ENCODE results near the gene GATA3. TPM values are rescaled to one million over a fixed set of nuclear protein-coding genes. Genes with fewer than 3 reads are reported as not detected.

The GATA3 gene
- total RNA-seq, 1 donor from 2014 or later, result 1.5 TPM

GRCh38 chr10:8064436-8064835 is 9.9 kb downstream of the GATA3 start:
- no peak for DNase-seq (ENCODE audit: low spot score)

GRCh38 chr10:8065651-8066050 is 11.2 kb downstream of the GATA3 start:
- no peak for DNase-seq (ENCODE audit: low spot score)

- no peak for DNase-seq (ENCODE audit: low spot score)
These were observed 11.6 kb downstream of the GATA3 start for GRCh38 chr10:8066124-8066523.

GRCh38 chr10:8066797-8067196 is 12.3 kb downstream of the GATA3 start:
- DNase-seq (ENCODE audit: low spot score), result no peak

- DNase-seq (ENCODE audit: low spot score), result no peak
These were observed 14.6 kb downstream of the GATA3 start for GRCh38 chr10:8069108-8069507.

GRCh38 chr10:8069627-8070026 is 15.1 kb downstream of the GATA3 start:
- DNase-seq (ENCODE audit: low spot score), result no peak

GRCh38 chr10:8070440-8070839 is 16.0 kb downstream of the GATA3 start:
- no peak for DNase-seq (ENCODE audit: low spot score)

- DNase-seq (ENCODE audit: low spot score), result no peak
These were observed 16.5 kb downstream of the GATA3 start for GRCh38 chr10:8071006-8071405.

- no peak for DNase-seq (ENCODE audit: low spot score)
These were observed 17.2 kb downstream of the GATA3 start for GRCh38 chr10:8071666-8072065.

GRCh38 chr10:8072211-8072610 is 17.7 kb downstream of the GATA3 start:
- no peak for DNase-seq (ENCODE audit: low spot score)

- DNase-seq (ENCODE audit: low spot score), result no peak
These were observed 19.4 kb downstream of the GATA3 start for GRCh38 chr10:8073691-8074416.

- DNase-seq (ENCODE audit: low spot score), result no peak
These were observed 20.4 kb downstream of the GATA3 start for GRCh38 chr10:8074881-8075280.

- DNase-seq (ENCODE audit: low spot score), result no peak
These were observed 21.1 kb downstream of the GATA3 start for GRCh38 chr10:8075282-8076260.

- no peak for DNase-seq (ENCODE audit: low spot score)
These were observed 22.4 kb downstream of the GATA3 start for GRCh38 chr10:8076933-8077332.

GRCh38 chr10:8078027-8078426 is 23.5 kb downstream of the GATA3 start:
- DNase-seq (ENCODE audit: low spot score), result no peak

GRCh38 chr10:8079126-8079525 is 24.6 kb downstream of the GATA3 start:
- DNase-seq (ENCODE audit: low spot score), result no peak

- DNase-seq (ENCODE audit: low spot score), result no peak
These were observed 30.3 kb downstream of the GATA3 start for GRCh38 chr10:8084799-8085198.

- DNase-seq (ENCODE audit: low spot score), result no peak
These were observed 30.8 kb downstream of the GATA3 start for GRCh38 chr10:8085251-8085650.

- DNase-seq (ENCODE audit: low spot score), result no peak
These were observed 31.8 kb downstream of the GATA3 start for GRCh38 chr10:8086315-8086714.

- DNase-seq (ENCODE audit: low spot score), result no peak
These were observed 34.0 kb downstream of the GATA3 start for GRCh38 chr10:8088504-8088903.

- DNase-seq (ENCODE audit: low spot score), result no peak
These were observed 37.9 kb downstream of the GATA3 start for GRCh38 chr10:8092428-8092827.

- DNase-seq (ENCODE audit: low spot score), result no peak
These were observed 41.5 kb downstream of the GATA3 start for GRCh38 chr10:8095959-8096358.

- DNase-seq (ENCODE audit: low spot score), result no peak
These were observed 42.4 kb downstream of the GATA3 start for GRCh38 chr10:8096931-8097330.

All from mucosa of gallbladder (tissue), 1 donor.